ENCODE measurements around the gene CFL1.

CFL1 gene

GRCh38 chr11:65887723-65888162 lies 29.8 kb upstream of the CFL1 start:
- no peak for DNase-seq

- no peak for DNase-seq
These were observed 29.1 kb upstream of the CFL1 start for GRCh38 chr11:65886826-65887722.

- no peak for DNase-seq
These were observed 28.0 kb upstream of the CFL1 start for GRCh38 chr11:65885808-65886536.

- no peak for DNase-seq
These were observed 27.3 kb upstream of the CFL1 start for GRCh38 chr11:65885231-65885630.

DNA sequence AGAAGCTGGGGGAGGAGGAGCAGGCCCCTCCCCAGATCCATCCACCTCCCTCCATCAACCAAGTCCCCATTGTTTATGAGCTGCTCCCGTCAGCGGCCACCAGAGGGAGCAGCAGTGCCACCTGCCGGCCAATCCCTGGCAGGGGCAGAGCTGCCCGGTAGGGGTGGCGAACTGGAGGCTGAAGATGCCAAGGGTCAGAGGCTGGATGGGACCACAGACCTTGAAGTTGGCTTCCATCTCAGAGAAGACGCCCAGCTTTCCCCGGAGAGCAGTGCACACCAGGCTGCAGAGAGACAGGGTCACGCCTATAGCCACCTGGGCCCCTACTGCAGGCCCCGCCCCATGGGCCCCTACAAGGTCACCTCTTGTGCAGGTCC lies 26.7 kb upstream of the CFL1 start:
- DNase-seq = peak; percentile 72 to 79

- DNase-seq = no peak
These were observed 26.1 kb upstream of the CFL1 start for GRCh38 chr11:65883786-65884715.

GRCh38 chr11:65883058-65883761 lies 25.2 kb upstream of the CFL1 start:
- DNase-seq = no peak

DNA sequence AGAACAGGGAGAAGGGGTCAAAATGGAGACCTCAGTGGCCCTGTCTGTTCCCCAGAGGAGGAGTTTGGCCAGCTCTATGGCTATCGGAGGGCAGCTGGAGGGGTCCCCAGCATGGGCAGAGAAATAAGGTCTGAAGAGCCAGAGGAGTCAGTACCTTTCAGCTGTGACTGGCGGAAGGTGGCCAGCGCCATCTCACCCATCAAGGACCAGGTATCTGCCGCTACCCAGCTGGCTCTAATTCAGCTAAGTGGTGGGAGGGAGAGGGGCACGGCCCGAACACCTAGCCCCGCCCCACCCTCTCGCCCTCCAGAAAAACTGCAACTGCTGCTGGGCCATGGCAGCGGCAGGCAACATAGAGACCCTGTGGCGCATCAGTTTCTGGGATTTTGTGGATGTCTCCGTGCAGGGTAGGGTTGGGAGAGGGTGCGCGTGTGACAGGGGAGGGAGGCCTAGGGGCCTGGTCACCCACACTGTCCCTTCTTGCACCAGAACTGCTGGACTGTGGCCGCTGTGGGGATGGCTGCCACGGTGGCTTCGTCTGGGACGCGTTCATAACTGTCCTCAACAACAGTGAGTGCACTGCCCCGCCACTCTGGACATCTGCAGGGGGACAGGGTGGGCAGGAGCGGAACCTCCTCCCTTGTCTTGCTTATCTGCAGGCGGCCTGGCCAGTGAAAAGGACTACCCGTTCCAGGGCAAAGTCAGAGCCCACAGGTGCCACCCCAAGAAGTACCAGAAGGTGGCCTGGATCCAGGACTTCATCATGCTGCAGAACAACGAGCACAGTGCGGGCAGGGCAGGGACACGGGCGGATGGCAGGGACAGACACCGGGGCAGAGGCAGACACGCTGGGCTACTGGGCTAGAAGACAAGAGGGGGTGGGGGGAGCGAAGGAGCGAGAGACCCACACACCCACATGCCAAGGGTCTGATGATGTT lies 24.4 kb upstream of the CFL1 start:
- no peak for DNase-seq

DNA sequence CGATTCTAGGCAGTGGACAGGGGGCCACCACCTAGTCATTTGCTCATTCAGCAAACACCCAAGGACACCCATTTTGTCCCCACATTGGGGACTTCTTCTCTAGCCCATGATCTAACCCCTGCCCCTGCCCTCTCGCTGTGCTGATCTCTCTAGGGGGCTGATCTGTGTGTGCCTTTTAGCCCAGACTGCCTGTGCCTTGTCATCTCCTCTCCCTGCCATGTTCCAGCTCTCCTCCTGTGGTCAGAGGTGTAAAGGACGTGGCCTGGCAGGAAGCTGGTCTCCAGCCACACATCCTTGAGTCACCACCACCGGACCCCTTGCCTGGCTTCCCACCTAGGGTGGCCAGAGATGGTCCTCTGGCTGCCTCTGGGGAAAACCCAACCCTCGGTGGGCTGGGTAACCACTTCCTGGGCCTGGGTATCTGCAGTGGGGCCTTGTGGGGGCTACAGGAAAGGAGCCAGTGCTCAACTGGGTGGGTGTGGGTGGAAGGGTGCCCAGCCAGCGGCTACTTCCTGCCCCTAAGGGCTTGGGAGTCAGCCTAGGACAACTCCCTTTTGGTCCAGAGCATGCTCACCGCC lies 23.0 kb upstream of the CFL1 start:
- no peak for DNase-seq

GRCh38 chr11:65880027-65880426 lies 22.0 kb upstream of the CFL1 start:
- no peak for DNase-seq

GRCh38 chr11:65879617-65880016 lies 21.6 kb upstream of the CFL1 start, which contains the start of gene CTSW:
Gene CTSW, plus strand, starts transcription at chr11:65879837. Its CDS starts 18 bp downstream, at chr11:65879855.
- DNase-seq = no peak

- peak; percentile 94 to 96 for DNase-seq
These were observed 15.6 kb upstream of the CFL1 start for GRCh38 chr11:65873318-65874156.

GRCh38 chr11:65872586-65873317 lies 14.8 kb upstream of the CFL1 start, which contains the start of gene EFEMP2:
Gene EFEMP2, minus strand, starts transcription at chr11:65872800. Its CDS starts 446 bp downstream, at chr11:65872354.
- no peak for DNase-seq

DNA sequence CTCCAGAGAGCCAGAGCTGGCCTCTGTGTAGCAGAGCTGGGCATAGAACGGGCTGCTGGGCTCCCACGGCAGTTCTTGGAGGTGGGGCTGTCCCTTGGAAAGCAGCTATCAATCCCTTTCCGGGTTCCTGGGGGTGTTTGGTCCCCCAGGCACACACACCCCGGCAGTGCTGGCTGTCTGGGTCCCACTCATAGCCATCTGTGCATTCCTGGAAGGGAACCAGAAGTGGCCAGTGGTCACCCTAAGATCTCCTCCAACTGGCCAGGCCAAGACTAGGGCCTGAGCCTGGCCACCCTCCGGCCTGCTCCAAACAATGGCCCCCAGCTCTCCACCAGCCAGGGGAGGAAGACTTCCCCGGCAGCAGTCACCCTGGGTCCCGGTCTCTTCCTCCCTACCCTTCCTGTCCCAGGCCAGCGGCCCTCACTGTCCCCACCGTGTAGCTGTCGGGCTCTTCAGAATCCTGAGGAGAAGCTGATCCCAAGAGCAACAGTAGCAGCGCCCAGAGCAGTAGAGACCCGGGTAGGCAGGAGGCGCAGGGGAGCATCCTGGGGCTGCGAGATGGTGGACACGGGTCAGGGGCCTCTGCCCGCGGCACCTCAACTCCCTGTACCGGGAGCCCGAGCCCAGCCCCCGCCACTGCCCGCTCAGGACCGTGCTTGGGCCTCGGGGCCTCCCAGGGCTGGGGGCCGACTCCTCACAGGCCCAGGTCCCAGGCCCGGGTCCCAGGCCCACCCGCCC lies 14.0 kb upstream of the CFL1 start:
- no peak for DNase-seq

DNA sequence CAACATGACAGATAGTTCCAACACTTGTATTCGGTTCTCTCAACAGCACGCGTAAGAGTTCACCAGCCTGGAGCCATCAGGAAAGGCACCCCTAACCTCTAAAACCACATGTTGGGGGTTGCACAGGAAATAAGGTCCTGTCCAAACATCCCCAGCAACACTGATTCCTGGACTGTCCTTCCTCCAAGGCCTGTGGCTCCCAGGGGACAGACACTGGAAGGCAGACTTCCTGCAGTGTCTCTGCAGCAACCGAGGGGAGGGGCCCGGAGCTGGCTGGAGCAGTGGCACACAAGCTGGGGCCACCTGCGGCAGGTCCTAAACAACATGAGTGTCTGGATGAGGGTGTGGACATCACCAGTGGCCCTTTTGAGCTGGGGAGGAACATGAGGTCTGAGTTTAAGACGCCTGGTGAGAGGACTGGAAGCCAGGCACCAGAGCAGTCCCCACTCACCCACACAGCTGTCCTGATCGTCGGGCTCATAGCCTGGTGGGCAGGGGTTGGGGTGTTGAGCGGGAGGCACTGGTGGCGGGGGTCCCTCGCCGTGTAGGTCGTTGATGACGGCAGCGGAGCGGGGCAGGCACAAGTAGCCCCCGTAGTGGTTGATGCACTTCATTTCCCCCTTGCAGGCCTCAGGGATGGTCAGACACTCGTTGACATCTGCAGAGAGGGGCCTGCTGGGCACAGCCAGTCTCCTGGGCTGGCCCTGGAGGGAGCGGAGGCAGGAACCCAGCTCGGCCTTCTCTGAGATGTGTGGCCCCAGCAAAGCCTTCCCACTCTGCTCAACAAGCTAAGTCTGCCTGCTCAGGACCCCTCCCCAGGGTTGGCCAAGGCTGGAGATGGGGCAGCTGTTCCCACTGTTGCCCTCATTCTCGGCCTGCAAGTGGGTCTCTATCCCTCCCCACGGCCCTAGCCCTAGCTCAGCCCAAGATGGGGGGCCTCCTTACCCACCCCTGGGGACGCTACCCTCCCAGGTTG lies 13.0 kb upstream of the CFL1 start:
- no peak for DNase-seq

- no peak for DNase-seq
These were observed 12.3 kb upstream of the CFL1 start for GRCh38 chr11:65870307-65870658.
